Fibroblast of villous mesenchyme (primary cell): ENCODE results near the gene DLG1. TPM values are rescaled to one million over a fixed set of nuclear protein-coding genes. Genes with fewer than 3 reads are reported as not detected.

Experiments
- DNase-seq: peaks from one replicate; pipeline ENCODE4 v3.0.0-alpha.2; 2010; ENCODE audit warnings: low read depth
- H3K4me3 ChIP-seq: 2 replicates; pipeline ENCODE4 v1.5.1; 2011; ENCODE audit warnings: low read depth, mild to moderate bottlenecking, low read length
- total RNA-seq: library from RNA; depleted of rRNA; stranded (reverse); fragments of >200 nt; gene quantifications from 2 replicates; pipeline ENCODE4 v1.2.3, GENCODE V29; 2012
- TF ChIP-seq, protein P1 (sequence below): IDR thresholded peaks from 2 replicates; pipeline ENCODE4 v1.5.1; 2012; ENCODE audit warnings: low read depth, mild to moderate bottlenecking, low read length; ENCODE audit not compliant: insufficient read depth

Gene DLG1
- total RNA-seq, 1 donor, result 87.7 TPM

GRCh38 chr3:197007953-197008352 is 290.5 kb downstream of the DLG1 start:
- TF ChIP-seq, protein P1, sequence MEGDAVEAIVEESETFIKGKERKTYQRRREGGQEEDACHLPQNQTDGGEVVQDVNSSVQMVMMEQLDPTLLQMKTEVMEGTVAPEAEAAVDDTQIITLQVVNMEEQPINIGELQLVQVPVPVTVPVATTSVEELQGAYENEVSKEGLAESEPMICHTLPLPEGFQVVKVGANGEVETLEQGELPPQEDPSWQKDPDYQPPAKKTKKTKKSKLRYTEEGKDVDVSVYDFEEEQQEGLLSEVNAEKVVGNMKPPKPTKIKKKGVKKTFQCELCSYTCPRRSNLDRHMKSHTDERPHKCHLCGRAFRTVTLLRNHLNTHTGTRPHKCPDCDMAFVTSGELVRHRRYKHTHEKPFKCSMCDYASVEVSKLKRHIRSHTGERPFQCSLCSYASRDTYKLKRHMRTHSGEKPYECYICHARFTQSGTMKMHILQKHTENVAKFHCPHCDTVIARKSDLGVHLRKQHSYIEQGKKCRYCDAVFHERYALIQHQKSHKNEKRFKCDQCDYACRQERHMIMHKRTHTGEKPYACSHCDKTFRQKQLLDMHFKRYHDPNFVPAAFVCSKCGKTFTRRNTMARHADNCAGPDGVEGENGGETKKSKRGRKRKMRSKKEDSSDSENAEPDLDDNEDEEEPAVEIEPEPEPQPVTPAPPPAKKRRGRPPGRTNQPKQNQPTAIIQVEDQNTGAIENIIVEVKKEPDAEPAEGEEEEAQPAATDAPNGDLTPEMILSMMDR, result no peak
- H3K4me3 ChIP-seq, result no peak overlapping the region
- no peak for DNase-seq

DNA sequence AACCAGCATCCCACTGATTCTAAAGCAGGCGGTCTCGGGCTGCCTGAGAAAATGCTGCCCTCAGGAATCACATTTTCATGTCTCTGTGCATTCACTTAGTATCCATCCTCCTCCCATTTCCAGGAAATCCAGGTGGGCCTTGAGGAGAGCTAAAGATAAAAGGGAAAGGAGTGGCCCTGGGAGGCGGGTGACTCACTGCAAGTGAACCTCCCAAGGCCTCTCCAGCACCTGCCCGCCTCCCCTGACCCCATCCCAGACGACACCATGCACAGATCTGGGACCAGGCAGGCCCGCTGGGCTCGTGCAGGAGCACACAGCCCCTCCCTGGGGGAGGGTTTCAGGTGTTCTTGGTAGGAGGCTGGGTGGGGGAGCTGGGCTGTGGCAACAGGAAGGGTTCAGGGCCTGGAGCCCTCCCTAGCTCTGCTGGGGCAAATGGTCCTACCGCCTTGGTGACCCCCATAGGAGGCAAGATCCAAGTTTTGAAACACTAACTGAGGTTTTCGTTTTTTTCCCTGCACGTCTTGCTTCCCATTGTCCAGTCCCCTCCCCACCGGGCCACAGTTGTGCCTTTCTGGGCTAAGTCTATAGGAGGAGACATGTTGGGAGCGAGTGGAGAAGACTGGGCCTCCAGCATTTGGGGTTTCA is 291.0 kb downstream of the DLG1 start:
- TF ChIP-seq, protein P1, result no peak
- DNase-seq, result no peak
- H3K4me3 ChIP-seq, result no peak overlapping the region

DNA sequence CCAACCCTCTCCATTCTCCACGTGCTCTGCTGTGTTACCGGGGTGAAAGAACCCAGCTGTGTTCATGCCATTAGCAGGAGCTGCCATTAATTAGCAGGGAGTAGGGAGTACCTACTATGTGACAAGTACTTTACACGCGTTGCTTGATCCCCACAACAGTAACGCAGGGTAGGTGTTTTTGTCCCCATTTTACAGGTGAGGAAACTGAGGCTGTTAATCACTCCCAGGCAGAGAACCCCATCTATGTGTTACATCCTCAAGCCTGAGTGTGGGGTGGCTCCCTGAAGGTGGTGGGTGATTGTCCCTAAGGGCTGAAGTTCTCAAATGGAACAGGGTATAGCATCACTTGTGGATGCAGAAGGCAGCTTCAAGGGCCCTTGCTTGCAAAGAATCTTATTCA is 291.6 kb downstream of the DLG1 start:
- no peak for DNase-seq
- H3K4me3 ChIP-seq, result no peak overlapping the region
- TF ChIP-seq, protein P1, result no peak

GRCh38 chr3:197006446-197006845 is 292.0 kb downstream of the DLG1 start:
- no peak overlapping the region for H3K4me3 ChIP-seq
- no peak for DNase-seq
- TF ChIP-seq, protein P1, result no peak

GRCh38 chr3:197003461-197004385 is 294.7 kb downstream of the DLG1 start:
- no peak for DNase-seq
- TF ChIP-seq, protein P1, result no peak
- H3K4me3 ChIP-seq, result peak overlapping the region; percentile 51

DNA sequence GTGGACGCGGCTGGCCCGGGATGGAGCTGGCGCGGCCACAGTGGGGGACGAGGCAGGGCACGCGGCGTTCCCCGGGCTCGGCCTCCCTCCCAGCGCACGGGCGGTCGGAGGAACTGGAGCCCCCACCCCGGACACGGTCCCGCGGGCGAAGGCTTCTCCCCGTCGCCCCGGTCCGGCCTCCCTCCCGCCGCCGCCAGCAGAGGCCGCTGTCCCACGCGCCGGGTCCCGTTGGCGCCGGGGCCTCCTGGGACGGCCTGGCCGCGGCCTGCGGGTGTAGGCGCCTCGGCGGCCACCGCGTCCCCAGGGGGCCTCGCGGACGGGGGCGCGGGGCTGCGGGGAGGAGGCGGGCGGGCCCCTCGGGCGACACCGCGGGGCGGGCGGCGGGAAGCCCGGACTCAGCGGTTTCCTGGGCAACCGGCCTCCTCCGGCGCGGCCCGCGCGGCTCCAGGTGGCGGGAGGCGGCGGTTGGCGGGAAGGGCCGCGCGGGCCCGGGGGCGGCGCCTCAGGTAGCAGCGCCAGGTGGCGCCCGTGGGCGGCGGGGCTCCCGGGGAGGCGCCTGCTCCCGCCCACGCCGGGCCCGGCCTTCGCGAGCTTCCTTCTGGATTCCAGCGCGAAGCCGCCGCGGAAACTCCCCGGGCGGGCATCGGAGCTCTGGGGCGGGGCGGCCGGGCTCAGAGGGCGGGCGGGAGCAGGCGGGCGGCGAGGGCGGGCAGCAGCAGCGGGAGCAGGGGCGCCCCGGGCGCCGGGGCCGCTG is 295.5 kb downstream of the DLG1 start:
- peak; percentile 59 for DNase-seq
- H3K4me3 ChIP-seq, result peak overlapping the region; percentile 51
- TF ChIP-seq, protein P1, result peak; percentile 55
